Activated CD4-positive, alpha-beta T cell treated with anti-CD3 and anti-CD28 coated beads, Interleukin-2, amount 50 U/mL, for 48 hours (primary cell): ENCODE results near the gene CHMP1A.
A peak's percentile ranks its signal among the peaks of the same experiment; 100 is the strongest.
"Not testable (repeated sequence)": the region's sequence is repeated elsewhere in the genome, so short reads cannot be mapped to it uniquely, and the experiment has no call there.

Experiments
- DNase-seq, 2 experiments: peaks; one replicate each; pipeline ENCODE4 v3.0.0-alpha.2; 2020

CHMP1A gene

DNA sequence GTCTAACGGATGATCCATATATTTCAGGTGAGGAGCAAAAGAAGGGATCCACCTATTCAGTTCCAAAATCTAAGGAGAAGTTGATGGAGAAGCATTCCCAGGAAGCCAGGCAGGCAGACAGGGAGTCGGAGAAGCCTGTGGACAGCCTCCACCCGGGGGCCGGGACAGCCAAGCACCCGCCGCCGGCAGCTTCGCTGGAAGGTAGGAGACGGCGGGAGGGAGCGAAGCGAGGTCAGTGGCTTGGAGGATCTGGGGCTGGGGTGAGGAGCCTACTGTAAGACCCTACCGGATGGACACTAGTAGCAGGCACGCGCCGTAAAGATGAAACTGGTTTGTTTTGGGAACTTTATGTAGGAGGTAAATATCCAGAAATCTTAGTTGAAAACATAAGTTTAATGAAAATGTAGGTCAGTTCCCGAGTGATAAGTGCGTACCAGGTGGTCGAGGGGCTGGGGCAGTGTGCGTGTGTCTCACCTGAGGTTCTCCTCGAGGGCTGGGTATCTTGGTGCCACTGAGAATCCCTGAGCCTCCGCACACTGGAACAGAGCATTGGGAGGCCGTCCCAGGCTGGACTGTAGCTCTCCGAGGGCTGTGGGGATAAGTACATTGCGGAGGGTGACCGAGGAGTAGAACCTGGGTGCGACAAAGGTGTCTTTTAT, 842 bp upstream of the CHMP1A start:
- peak; percentile 33 to 44 for DNase-seq

DNA sequence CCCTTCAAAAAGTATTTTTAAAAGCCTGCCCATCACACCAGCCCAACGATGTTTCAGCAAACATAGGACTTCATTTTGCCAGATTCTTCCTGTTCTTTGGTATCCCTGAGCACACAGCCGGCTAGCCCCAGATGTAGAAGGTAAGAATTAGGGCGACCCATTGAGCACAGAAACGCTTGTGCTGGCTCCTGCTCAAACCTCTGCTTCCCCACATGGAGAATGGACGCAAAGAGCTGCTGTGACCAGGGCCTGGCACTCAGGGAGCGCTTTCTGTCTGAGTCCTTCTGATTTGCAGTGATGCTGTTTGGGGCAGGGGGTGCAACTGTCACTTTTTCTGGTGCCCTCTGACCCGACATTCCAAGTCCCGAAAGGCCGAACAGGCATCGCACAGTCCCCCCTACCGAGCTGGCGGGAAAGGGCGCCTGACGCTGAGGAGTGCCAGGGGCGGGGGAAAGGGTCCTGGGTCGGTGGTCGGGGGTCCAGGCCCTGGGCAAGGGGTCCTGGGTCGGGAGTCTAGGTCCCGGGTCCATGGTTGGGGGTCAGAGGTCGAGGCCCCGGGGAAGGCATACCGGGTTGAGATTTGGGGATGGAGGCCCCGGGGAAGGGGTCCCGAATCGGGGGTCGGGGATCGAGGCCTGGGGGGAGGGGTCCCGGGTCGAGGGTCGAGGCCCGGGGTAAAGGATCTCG, 930 bp downstream of the CHMP1A start:
- DNase-seq: no peak

GRCh38 chr16:89655062-89655643, 2.4 kb downstream of the CHMP1A start:
- no peak for DNase-seq

DNA sequence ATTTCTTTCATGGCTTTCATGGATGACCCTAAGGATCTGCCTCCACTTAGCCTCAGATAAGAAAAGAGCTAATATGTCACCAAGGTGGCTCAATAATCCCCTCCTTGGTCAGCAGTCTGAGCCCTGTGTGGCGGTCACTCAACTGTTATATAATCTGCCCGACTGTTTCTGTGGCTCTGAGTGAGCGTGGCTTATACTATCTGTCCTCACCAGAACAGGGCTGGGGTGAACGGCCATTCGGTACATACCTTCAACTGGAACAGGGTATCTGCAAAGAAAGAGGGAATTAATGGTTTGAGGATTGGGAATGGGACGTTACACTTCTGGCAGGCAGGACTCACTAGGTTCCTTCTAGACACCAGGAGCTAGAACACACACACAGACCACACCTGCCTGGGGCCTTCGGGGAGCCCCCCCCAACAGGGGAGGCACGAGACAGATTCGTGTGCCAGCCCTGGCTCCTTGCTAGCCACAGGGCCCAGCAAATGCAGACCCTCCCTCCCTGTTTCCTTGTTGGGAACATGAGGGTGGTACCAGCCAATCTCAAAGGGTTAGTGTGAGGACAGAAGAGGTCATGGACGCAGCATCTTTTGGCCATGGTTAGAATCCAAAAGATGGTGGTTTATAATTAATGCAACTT, 3.7 kb downstream of the CHMP1A start:
- DNase-seq: no peak

- DNase-seq: no peak
Measured at GRCh38 chr16:89651584-89651983, 5.9 kb downstream of the CHMP1A start.

GRCh38 chr16:89646906-89647305, 10.6 kb downstream of the CHMP1A start:
- no peak for DNase-seq

- no peak for DNase-seq
Measured at GRCh38 chr16:89646270-89646669, 11.2 kb downstream of the CHMP1A start.

GRCh38 chr16:89645122-89645521, 12.4 kb downstream of the CHMP1A start:
- DNase-seq: no peak

GRCh38 chr16:89643769-89644300, 13.7 kb downstream of the CHMP1A start:
- DNase-seq: no peak

DNA sequence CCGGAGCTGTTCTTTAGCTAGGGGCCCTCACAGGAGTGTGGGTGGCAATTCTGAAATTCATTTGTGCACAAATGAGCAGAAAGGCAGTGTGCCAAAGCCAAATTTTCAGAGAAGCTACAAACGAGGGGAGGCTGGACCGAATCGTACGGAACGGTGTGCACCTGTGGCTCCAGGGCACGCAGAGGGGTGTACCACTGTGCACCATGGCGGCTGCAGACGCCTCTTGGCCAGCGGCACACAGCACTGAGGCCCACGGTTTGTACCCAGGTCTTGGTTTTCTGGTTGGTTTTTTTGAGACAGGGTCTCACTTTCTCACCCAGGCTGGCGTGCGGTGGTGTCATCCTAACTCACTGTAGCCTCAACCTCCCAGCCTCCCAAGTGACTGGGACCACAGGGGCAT, 14.9 kb downstream of the CHMP1A start:
- DNase-seq: no peak

DNA sequence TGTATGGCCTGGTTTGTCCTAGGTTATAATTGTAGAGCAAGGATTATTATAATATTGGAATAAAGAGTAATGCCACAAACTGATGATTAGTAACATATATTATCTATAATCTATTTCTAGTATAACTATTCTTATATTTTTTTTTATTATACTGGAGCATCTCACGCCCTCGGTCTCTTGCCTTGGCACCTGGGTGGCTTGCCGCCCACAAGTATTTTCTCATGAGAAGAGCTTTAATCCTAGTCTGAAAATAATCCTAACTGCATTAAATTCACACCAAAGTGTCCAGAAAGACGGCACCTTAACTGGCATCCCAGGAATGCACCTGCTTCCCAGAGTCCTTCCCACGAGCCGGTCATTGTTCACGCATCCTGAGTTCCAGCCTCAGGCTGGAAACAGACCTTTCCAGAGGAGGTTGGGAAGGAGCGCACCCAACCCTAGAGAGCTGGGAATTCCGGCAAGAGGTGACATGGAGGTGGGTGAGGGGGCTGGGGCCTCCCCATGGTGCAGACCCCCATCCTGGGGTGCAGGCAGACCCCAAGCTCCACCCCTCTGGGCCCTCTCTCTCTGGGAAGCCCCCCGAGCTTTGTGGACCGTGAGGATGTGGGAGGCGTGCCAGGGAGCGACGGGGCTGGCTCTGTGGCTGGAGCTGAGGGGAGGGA, 15.9 kb downstream of the CHMP1A start:
- no peak for DNase-seq

- no peak for DNase-seq
Measured at GRCh38 chr16:89639385-89639784, 18.1 kb downstream of the CHMP1A start.

DNA sequence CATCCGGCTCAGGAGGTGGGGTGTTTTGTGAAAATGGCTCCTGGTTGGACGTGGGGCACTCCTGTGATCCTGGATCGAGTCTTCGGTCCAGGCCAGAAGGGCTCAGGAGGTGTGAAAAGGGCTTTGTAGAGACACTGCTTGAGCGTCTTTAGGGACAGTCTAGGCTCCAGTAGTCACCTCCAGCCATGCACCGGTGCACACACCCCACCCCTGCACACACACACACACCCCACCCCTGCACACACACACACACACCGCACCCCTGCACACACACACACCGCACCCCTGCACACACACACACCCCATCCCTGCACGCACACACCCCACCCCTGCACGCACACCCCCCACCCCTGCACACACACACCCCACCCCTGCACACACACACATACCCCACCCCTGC, 19.1 kb downstream of the CHMP1A start:
- DNase-seq: no peak

DNA sequence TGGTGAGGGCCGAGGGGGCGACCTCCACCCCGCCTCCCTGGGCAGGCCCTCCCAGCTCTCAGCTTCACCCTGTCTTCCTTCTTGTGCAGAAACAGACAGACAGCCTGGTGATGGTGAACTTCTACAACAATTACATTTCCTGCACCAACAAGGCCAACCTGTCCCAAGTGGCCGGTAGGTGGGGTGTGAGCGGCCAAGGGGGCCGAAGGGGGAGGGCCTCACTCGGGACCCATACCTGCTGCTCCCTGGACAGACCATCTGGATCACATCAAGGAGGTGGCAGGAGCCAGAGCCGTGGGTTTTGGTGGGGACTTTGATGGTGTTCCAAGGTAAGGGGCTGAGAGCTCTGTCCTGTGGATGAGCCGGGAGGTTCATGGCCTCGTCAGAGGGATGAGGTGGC, 20.1 kb downstream of the CHMP1A start:
- no peak for DNase-seq

DNA sequence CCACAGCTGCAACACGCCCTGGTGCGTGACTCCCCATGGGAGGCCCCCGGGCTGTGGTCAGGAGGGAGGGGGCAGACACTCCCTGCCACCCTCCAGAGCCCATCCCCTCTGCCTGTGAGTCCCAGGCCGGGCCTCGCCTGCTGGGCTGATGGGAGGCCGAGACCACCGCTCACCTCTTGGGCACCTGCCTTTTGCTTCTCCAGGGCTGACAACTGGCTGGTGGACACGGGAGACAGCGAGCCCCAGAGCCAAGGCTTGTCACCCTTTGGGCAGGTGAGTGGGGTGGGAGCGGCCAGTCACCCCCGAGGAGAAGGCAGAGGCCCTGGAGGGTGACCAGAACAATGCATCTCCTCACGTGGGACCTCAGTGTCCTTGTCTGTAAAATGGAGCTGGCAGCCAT, 20.8 kb downstream of the CHMP1A start:
- DNase-seq: no peak

- not testable (repeated sequence) for DNase-seq
Measured at GRCh38 chr16:89634463-89635385, 22.8 kb downstream of the CHMP1A start.

DNA sequence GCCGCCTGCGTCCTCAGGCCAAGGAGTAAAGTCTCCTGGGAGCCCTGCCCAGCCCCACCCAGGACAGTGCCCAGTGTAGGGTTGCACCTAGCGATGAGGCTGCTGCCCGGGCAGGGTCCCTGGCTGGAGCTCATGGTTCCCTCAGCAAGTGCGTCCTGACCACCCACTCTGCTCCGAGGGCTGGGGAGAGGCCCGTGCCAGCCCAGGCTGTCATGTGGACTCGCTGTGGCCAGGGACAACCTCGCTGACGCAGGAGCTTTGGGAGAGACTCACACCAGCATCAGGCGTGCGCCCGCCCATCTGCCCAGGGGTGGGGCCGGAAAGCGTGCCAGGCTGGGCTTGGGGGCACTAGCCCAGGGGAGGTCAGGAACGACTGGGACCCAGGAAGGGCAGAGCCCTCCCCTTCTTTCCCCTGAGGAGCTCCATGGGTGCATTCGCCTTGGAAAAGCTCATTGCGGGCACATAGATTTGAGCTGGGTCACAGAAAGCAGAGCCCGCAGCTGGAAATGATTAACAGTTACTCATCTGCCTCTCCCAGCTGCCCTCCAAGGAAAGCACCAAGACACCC, 24.4 kb downstream of the CHMP1A start:
- no peak for DNase-seq

- no peak for DNase-seq
Measured at GRCh38 chr16:89629827-89630610, 27.5 kb downstream of the CHMP1A start.

DNA sequence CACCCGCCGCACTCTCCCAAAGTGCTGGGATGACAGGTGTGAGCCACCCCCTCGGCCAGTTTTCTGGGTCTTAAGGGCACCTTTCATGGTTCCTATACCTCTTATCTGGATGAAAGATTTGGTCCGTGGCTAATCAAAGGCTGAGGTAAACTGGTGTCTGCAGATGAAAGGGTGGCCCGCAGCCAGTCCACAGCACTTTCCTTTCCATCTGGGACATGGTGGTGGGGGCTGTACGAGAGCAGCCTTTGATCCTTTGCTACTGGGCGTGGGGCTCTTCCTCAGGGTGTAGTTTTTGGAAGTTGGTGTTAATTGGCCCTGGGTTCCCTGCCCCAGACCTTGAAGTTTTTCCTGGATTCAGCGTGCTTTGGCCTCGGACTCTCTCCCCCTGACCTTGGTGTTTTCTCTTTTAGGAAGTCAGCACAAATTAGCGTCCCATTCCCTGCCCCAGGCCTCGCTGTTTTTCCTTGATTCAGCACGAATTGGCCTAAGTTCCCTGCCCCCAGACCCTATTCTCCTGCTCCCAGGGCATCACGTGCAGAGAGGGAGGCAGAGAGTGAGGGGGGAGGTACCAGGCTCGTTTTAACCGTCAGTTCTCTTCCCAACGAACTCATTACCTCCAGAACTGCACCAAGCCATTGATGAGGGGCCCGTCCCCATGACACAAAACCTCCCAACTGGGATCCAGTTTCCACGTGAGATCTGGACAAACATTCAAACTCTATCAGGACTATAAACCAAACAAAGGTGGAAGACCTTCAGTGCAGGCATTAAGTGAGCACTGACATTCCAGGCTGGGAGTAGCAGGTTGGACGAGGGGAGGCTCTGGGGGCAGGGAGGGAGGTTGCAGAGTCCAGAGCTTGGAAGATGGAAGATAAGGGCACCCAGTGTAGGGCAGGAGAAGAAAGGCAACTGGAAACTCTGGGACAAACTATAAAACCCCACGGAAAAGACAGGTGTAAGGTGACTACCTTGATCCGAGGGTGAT, 32.4 kb downstream of the CHMP1A start:
- no peak for DNase-seq
